Thymus (tissue), 11 donors: ENCODE measurements around the gene ANKHD1. TPM values are rescaled to one million over a fixed set of nuclear protein-coding genes. Genes with fewer than 3 reads are reported as not detected.
"Not testable (repeated sequence)": the region's sequence is repeated elsewhere in the genome, so short reads cannot be mapped to it uniquely, and the experiment has no call there.

Experiments
- DNase-seq, 9 donors: peaks; one replicate each; pipeline ENCODE4 v3.0.0-alpha.2; 2013; ENCODE audit warnings: low spot score in 9 of 9, low read depth in 6 of 9, missing footprints in 1 of 9
- H3K27ac ChIP-seq, 2 donors: one replicate each; pipeline ENCODE4 v1.5.1; 2013; ENCODE audit warnings: control low read depth in 1 of 2, low read depth in 1 of 2, low read length in 1 of 2, mild to moderate bottlenecking in 1 of 2, moderate library complexity in 1 of 2
- H3K27me3 ChIP-seq, 2 donors: one replicate each; pipeline ENCODE4 v1.5.1; 2013; ENCODE audit warnings: low read length in 1 of 2; ENCODE audit not compliant: control insufficient read depth in 2 of 2, insufficient read depth in 1 of 2
- H3K36me3 ChIP-seq, 2 donors: one replicate each; pipeline ENCODE4 v1.5.1; 2013; ENCODE audit warnings: low read length in 1 of 2, mild to moderate bottlenecking in 1 of 2, moderate library complexity in 1 of 2; ENCODE audit not compliant: control insufficient read depth in 2 of 2, insufficient read depth in 2 of 2
- H3K4me1 ChIP-seq, 2 donors: one replicate each; pipeline ENCODE4 v1.5.1; 2013; ENCODE audit warnings: low read length in 2 of 2; ENCODE audit not compliant: control insufficient read depth in 2 of 2, insufficient read depth in 2 of 2
- H3K4me3 ChIP-seq, 2 donors: one replicate each; pipeline ENCODE4 v1.5.1; 2013; ENCODE audit warnings: low read length in 2 of 2, control low read depth in 1 of 2, mild to moderate bottlenecking in 1 of 2
- H3K9me3 ChIP-seq, 2 donors: one replicate each; pipeline ENCODE4 v1.5.1; 2013; ENCODE audit warnings: low read length in 1 of 2, mild to moderate bottlenecking in 1 of 2; ENCODE audit not compliant: control insufficient read depth in 2 of 2, insufficient read depth in 1 of 2
- WGBS: extraction: QIAGEN DNeasy Blood & Tissue Kit; methylation state at CpG from one replicate; pipeline ENCODE4 v1.1.7; 2013; 5-methylcytosine and 5-hydroxymethylcytosine counted together
- polyA plus RNA-seq: library from polyadenylated mRNA; stranded (reverse); fragments of 200-250 nt; gene quantifications from one replicate; pipeline ENCODE4 v1.2.3, GENCODE V29; 2013
- total RNA-seq: library from RNA; stranded (reverse); fragments of 120-200 nt; gene quantifications from one replicate; pipeline ENCODE4 v1.2.4, GENCODE V29; 2013
- donor health status: healthy.

Gene ANKHD1
- total and polyA plus RNA-seq, 2 donors: 37.4 to 60.1 TPM

DNA sequence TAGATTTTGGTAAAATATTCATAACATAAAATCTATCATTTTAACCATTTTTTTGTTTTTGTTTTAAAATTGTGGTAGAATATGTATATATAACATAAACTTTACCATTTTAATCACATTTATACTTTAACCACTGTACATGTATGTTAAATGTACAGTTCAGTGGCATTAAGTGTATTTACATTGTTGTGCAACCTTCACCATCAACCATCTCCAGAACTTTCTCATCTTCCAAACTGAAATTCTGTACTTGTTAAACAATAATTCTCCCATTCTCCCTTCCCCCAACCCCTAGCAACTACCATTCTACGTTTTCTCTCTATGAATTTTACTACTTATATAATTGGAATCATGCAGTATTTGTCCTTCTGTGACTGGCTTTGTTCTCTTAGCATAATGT is 11.6 kb downstream of the ANKHD1 start:
- peaks cover 0 to 3% of the 10 kb centered on the region in 2 donors for H3K4me1 ChIP-seq
- DNase-seq: no peak
- H3K27me3 ChIP-seq: no peaks in the 10 kb centered on the region
- peaks cover 0 to 7% of the 10 kb centered on the region in 2 donors for H3K36me3 ChIP-seq
- no peaks in the 10 kb centered on the region for H3K9me3 ChIP-seq
- 95% methylated on average over 1 of the region's 1 CpG for WGBS
- no peak overlapping the region for H3K4me3 ChIP-seq
- H3K27ac ChIP-seq: no peak overlapping the region

GRCh38 chr5:140417235-140417634 is 15.6 kb downstream of the ANKHD1 start:
- WGBS: over 99% methylated on average over 2 of the region's 2 CpGs
- Histone ChIP-seq H3K36me3 (peaks cover 0 to 2% of the 10 kb centered on the region in 2 donors), H3K9me3 (no peaks in the 10 kb centered on the region), H3K4me1 (no peaks in the 10 kb centered on the region), H3K4me3 (no peak overlapping the region), H3K27me3 (no peaks in the 10 kb centered on the region), H3K27ac (no peak overlapping the region)
- no peak for DNase-seq

GRCh38 chr5:140418862-140419520 is 17.4 kb downstream of the ANKHD1 start:
- Histone ChIP-seq H3K4me3 (no peak overlapping the region), H3K36me3 (peaks cover 0 to 3% of the 10 kb centered on the region in 2 donors), H3K4me1 (no peaks in the 10 kb centered on the region), H3K27ac (no peak overlapping the region), H3K27me3 (no peaks in the 10 kb centered on the region), H3K9me3 (no peaks in the 10 kb centered on the region)
- WGBS: 100% methylated on average over 1 of the region's 1 CpG
- DNase-seq: no peak

- Histone ChIP-seq H3K9me3 (no peaks in the 10 kb centered on the region), H3K4me1 (no peaks in the 10 kb centered on the region), H3K36me3 (peaks cover 0 to 3% of the 10 kb centered on the region in 2 donors), H3K27ac (no peak overlapping the region), H3K4me3 (no peak overlapping the region), H3K27me3 (no peaks in the 10 kb centered on the region)
- WGBS: 99% methylated on average over 4 of the region's 4 CpGs
- no peak for DNase-seq
Measured at GRCh38 chr5:140420226-140420570, 18.6 kb downstream of the ANKHD1 start.

DNA sequence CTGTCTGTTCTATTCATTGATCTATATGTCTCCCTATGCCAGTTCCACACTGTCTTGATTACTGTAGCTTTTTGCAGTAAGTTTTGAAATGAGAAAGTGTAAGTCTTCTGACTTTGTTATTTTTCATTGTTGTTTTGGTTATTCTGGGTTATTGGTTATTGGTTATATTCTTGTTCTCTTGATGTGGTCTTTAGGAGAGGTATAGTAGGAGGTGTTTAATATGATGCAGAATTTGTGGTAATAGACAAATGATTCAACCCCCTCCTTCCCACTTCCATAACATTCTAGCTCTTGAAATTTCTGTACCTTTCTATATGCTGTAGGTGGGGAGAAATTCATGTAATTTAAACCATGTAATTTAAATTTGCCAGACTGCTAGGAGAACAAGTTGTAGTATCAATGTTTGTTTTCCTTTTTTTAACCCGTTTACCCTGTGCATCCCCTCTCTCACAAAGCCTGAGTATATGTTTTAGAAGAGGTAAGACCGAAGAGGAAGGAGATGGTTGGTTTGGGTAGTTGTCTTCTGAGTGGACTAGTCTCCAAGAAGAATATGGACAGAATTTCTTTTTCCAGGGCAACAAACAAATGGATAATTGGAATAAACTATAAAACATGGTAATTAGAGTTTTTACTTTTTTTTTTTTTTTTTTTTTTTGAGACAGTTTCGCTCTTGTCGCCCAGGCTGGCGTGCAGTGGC is 19.2 kb downstream of the ANKHD1 start:
- DNase-seq: no peak
- Histone ChIP-seq H3K4me1 (no peaks in the 10 kb centered on the region), H3K27ac (no peak overlapping the region), H3K9me3 (no peaks in the 10 kb centered on the region), H3K4me3 (no peak overlapping the region), H3K36me3 (peaks cover 0 to 3% of the 10 kb centered on the region in 2 donors), H3K27me3 (no peaks in the 10 kb centered on the region)
- 92% methylated on average over 5 of the region's 5 CpGs for WGBS

DNA sequence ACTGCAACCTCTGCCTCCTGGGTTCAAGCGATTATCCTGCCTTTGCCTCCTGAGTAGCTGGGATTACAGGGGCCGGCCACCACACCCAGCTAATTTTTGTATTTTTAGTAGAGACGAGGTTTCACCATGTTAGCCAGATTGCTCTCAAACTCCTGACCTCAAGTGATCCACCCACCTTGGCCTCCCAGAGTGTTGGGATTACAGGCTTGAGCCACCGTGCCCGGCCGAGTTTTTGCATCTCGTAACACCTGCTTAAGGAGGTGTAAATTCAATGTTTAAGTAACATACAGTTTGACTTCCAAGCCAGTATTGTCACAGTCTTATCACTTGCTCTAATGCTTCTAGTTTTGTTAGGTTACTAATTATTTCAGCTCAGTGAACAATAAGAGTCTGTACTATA is 19.7 kb downstream of the ANKHD1 start:
- not testable (repeated sequence) for DNase-seq, H3K36me3 ChIP-seq, H3K9me3 ChIP-seq, H3K4me1 ChIP-seq, H3K4me3 ChIP-seq, H3K27ac ChIP-seq, H3K27me3 ChIP-seq
- 98% methylated on average over 7 of the region's 7 CpGs for WGBS

- Histone ChIP-seq H3K4me3 (no peak overlapping the region), H3K4me1 (no peaks in the 10 kb centered on the region), H3K9me3 (no peaks in the 10 kb centered on the region), H3K36me3 (peaks cover 0 to 2% of the 10 kb centered on the region in 2 donors), H3K27ac (no peak overlapping the region), H3K27me3 (no peaks in the 10 kb centered on the region)
- over 99% methylated on average over 2 of the region's 2 CpGs for WGBS
- no peak for DNase-seq
Measured at GRCh38 chr5:140423609-140424008, 22.0 kb downstream of the ANKHD1 start.

GRCh38 chr5:140424135-140424534 is 22.5 kb downstream of the ANKHD1 start:
- Histone ChIP-seq H3K4me3 (no peak overlapping the region), H3K4me1 (no peaks in the 10 kb centered on the region), H3K27me3 (no peaks in the 10 kb centered on the region), H3K36me3 (peaks cover 0 to 2% of the 10 kb centered on the region in 2 donors), H3K9me3 (no peaks in the 10 kb centered on the region), H3K27ac (no peak overlapping the region)
- DNase-seq: no peak
- 66% methylated on average over 3 of the region's 3 CpGs for WGBS

DNA sequence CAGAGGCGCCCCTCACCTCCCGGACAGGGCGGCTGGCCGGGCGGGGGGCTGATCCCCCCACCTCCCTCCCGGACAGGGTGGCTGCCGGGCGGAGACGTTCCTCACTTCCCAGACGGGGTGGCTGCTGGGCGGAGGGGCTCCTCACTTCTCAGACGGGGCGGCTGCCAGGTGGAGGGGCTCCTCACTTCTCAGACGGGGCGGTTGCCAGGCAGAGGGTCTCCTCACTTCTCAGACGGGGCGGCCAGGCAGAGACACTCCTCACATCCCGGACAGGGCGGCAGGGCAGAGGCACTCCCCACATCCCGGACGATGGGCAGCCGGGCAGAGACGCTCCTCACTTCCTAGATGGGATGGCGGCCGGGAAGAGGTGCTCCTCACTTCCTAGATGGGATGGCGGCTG is 26.1 kb downstream of the ANKHD1 start:
- H3K36me3 ChIP-seq, DNase-seq, H3K27ac ChIP-seq, H3K4me3 ChIP-seq, H3K9me3 ChIP-seq, H3K4me1 ChIP-seq, H3K27me3 ChIP-seq: not testable (repeated sequence)
- WGBS: 95% methylated on average over 22 of the region's 26 CpGs
